ENCODE data around the gene ULK4.

DNA sequence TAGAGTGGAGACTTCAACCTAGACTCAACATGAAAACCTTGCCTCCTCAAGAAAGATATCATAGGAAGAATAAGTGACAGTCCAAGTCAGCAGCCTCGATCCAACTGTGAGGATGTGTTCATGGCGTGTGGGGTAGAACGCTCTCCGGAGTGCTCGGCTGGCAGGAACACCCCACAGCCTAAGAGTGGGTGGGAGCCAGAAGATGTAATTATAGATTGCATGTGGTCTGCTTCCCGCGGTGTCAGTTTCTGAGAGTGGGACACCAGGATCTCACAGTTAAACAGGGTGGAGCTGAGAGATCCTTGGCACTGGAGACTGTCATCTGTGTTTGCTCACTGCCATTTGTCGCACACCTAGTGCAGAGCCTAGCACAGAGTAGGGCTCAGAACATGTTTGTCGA is 604.6 kb downstream of the ULK4 start:
- TF ChIP-seq, protein P1, sequence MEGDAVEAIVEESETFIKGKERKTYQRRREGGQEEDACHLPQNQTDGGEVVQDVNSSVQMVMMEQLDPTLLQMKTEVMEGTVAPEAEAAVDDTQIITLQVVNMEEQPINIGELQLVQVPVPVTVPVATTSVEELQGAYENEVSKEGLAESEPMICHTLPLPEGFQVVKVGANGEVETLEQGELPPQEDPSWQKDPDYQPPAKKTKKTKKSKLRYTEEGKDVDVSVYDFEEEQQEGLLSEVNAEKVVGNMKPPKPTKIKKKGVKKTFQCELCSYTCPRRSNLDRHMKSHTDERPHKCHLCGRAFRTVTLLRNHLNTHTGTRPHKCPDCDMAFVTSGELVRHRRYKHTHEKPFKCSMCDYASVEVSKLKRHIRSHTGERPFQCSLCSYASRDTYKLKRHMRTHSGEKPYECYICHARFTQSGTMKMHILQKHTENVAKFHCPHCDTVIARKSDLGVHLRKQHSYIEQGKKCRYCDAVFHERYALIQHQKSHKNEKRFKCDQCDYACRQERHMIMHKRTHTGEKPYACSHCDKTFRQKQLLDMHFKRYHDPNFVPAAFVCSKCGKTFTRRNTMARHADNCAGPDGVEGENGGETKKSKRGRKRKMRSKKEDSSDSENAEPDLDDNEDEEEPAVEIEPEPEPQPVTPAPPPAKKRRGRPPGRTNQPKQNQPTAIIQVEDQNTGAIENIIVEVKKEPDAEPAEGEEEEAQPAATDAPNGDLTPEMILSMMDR (IDR thresholded peaks at IDR 0.05): no peak
- TF ChIP-seq EP300 (IDR thresholded peaks at IDR 0.05): no peak

Measured in ovary (tissue), 3 donors.